ENCODE measurements around the gene RGL2. TPM values are rescaled to one million over a fixed set of nuclear protein-coding genes. Genes with fewer than 3 reads are reported as not detected.
A peak's percentile ranks its signal among the peaks of the same experiment; 100 is the strongest.

Gene RGL2
- total RNA-seq, 1 experiment from 2014 or later: 62.4 TPM

DNA sequence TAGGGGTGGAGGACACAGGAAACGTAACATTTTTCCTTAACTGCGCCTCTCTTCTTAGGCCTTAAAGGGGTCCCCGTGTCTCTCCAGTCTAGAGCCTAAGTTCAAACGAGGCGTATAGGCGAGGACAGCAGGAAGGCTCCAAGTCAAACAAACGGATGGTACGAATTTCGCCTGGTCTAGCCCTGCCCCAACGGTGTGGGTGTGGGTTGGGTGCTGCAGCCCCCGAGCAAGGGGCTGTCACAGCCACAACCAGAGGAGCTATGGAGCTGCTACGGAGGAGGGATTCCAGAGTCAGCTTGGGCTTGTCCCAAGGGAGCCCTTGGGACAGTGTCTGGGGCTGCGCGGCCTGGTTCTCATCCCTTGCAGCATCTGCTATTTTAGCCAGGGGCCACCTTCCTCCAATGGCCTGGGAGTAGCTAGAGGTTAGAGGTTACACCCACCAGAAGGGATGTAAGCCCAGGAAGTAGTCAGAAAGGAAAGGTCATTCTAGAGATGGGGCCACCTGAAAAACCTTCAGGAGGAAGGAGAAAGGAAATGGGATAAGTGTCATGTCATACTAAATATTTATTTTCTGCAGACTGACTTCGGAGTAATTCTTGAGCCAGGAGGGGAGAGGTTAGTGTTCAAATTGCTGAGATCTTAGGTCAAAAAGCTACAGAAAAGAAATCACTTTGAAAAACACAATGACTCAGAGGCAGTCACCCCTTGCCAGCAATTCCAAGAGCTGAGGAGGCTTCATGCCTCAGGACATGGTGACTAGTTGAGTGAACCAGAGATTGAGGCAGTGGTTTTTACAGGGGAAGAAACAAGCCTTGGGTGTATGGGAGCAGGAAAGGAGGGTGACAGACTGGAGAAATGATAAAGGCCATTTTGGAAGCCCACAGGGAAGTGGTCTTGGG lies 48.8 kb downstream of the RGL2 start:
- no peak for DNase-seq (ENCODE audit: low spot score)
- in situ Hi-C loops (cut with HindIII; ENCODE audit: low sequenced_read_pairs): no loop called here

DNA sequence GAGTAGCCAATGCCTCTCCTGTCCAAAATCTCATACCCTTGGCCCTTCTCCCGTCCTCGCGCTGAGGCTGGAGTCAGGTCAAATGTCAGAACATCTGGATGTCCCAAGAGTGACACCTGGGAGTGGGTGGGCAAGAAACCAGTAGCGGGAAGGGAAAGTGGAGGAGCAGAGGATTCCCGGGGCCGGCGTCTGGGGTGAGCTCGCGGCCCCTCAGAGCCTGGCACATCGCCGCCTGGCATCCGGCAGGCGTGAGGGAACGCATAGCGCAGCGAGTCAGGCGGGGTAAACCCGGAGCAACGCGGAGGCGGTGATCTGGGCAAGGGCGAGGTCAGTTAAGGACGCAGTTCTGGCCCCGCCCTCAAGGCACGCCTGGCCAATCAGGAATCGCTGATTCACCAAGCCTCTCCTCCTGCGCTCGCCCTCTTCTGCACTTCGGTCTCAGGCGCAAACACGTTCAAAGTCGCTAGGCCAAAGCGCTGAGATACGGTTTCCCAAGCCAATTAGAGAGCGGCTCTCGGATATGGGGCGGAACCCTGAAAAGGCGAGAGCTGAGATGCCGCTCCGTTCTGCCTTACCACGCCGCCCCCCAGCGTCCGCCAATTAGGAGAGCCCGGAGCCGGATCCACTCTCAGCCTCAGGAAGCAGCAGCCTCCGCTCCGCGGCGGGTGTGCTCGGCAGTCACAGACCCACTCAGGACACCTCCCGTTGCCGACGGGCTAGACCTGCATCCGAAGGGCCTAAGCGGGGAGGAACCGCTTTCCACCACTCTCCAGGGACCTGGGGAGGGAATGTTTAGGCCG lies 49.6 kb downstream of the RGL2 start:
- DNase-seq (ENCODE audit: low spot score): peak; percentile 100
- in situ Hi-C loops (cut with HindIII; ENCODE audit: low sequenced_read_pairs): no loop called here

DNA sequence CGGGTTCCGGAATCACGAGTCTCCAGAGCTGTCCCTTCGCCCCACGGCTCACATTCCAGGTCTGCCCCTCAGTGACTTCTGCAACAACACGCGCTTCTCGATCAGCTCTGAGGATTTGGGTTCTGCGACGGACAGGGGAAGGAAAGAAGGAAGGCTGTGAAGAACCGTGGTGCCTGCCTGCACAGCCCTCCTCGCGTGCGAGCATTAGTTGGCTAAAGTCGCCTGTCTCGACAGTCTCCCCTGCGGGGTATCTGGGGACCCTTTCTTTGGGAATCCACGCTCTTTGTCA lies 50.2 kb downstream of the RGL2 start:
- DNase-seq (ENCODE audit: low spot score): no peak
- in situ Hi-C loops (cut with HindIII; ENCODE audit: low sequenced_read_pairs): no loop called here

DNA sequence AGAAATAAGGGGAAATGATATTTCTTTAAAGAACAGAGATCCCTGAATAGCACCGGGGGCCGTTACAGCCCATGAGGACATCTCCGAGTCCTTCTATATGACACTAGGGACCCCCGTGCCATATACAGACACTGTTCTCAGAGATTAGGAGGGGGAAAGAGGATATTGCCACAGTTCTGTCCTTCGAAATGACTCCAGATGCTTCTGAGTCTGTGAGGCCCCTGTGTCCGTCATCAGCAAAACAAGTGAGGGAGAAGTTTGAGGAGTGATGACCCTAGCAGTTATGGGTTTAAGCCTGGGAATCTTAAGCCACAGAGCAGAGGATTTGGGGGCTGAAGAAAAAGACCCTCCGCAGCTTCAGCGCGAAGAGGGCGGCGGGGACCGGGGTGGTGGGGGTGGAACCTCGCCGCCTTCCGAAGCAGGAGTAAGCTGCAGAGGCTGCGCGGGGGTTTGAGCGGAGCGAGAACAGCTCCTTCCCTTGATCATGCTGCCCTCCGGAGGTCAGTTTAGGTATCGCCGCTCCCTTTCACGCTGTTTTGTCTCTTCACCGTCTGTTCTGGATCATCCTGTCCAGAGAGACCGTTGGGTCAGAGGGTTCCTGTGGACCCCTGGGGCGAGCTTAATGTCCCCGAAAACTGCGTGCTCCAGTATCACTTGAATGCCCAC lies 50.6 kb downstream of the RGL2 start:
- peak; percentile 91 for DNase-seq (ENCODE audit: low spot score)
- in situ Hi-C loops (cut with HindIII; ENCODE audit: low sequenced_read_pairs): no loop called here

DNA sequence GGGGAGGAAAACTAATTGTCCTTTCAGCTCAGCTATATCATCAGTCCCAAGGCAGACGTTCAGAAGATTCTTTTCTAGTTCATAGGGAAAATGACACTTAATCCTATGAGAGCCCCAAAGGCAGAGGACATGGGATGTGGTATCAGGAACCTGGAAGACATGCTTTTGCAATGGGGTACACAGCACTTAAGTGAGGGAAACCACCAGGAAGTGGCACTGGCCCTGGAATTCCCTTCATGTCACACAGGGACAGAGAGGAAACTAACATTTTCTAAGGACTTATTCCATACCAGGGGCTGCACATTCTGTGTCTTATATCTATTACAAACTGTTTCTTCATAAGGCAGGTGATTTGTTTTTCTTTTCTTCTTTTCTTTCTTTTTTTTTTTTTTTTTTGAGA lies 55.3 kb downstream of the RGL2 start:
- in situ Hi-C loops (cut with HindIII; ENCODE audit: low sequenced_read_pairs): no loop called here
- DNase-seq (ENCODE audit: low spot score): no peak

DNA sequence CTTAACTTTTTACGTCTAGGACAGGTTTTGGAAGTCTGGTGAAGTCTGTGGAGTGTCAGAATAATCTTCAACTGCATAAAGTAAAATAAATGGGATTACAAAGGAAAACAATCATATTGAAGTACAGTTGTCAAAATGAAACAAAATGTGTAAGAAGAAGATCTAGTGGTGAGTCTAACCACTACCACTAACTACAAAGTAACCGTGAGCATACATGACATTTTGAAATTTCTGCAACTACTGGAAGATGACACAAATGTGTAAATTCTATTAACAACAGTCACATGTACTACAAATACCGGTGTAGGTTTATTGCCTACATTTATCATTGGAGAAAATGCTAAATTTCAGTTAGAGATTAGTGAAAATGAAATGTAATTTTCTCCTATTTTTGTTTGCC lies 56.8 kb downstream of the RGL2 start:
- DNase-seq (ENCODE audit: low spot score): no peak
- in situ Hi-C loops (cut with HindIII; ENCODE audit: low sequenced_read_pairs): no loop called here

Other genes starting within 250 kb of the RGL2 start
- not detected in 2 replicates for gene HLA-DPA1, start 225.3 kb downstream of the RGL2 start, total RNA-seq (2014; rRNA removed; shearing (Covaris generic))
- not detected in 2 replicates for gene HLA-DPB1, start 223.0 kb downstream of the RGL2 start, total RNA-seq (2014; rRNA removed; shearing (Covaris generic))
- gene COL11A2, start 106.5 kb downstream of the RGL2 start, total RNA-seq (2014; rRNA removed; shearing (Covaris generic)): 7.0 and 10.4 TPM in 2 replicates
- gene RXRB, start 98.3 kb downstream of the RGL2 start, total RNA-seq (2014; rRNA removed; shearing (Covaris generic)): 11.5 and 18.8 TPM in 2 replicates
- 102 and 108 TPM in 2 replicates for gene SLC39A7, start 98.1 kb downstream of the RGL2 start, total RNA-seq (2014; rRNA removed; shearing (Covaris generic))
- gene HSD17B8, start 94.3 kb downstream of the RGL2 start, total RNA-seq (2014; rRNA removed; shearing (Covaris generic)): 13.3 and 18.2 TPM in 2 replicates
- gene RING1, start 90.4 kb downstream of the RGL2 start, total RNA-seq (2014; rRNA removed; shearing (Covaris generic)): 51.2 and 53.3 TPM in 2 replicates
- gene VPS52, start 27.1 kb downstream of the RGL2 start, total RNA-seq (2014; rRNA removed; shearing (Covaris generic)): 11.3 and 27.1 TPM in 2 replicates
- gene RPS18, start 26.9 kb downstream of the RGL2 start, total RNA-seq (2014; rRNA removed; shearing (Covaris generic)): 3,510 and 5,097 TPM in 2 replicates
- gene B3GALT4, start 21.8 kb downstream of the RGL2 start, total RNA-seq (2014; rRNA removed; shearing (Covaris generic)): 0.61 and 1.9 TPM in 2 replicates
- 91.6 and 107 TPM in 2 replicates for gene WDR46, start 9.7 kb downstream of the RGL2 start, total RNA-seq (2014; rRNA removed; shearing (Covaris generic))
- 131 and 154 TPM in 2 replicates for gene PFDN6, start 9.3 kb downstream of the RGL2 start, total RNA-seq (2014; rRNA removed; shearing (Covaris generic))
- 29.8 and 32.7 TPM in 2 replicates for gene TAPBP, start 15.1 kb upstream of the RGL2 start, total RNA-seq (2014; rRNA removed; shearing (Covaris generic))
- 12.8 and 17.1 TPM in 2 replicates for gene ZBTB22, start 18.8 kb upstream of the RGL2 start, total RNA-seq (2014; rRNA removed; shearing (Covaris generic))
- 49.3 and 66.2 TPM in 2 replicates for gene DAXX, start 24.0 kb upstream of the RGL2 start, total RNA-seq (2014; rRNA removed; shearing (Covaris generic))
- gene KIFC1, start 92.9 kb upstream of the RGL2 start, total RNA-seq (2014; rRNA removed; shearing (Covaris generic)): 98.5 and 123 TPM in 2 replicates
- 26.0 and 38.0 TPM in 2 replicates for gene PHF1, start 112.1 kb upstream of the RGL2 start, total RNA-seq (2014; rRNA removed; shearing (Covaris generic))
- gene CUTA, start 119.2 kb upstream of the RGL2 start, total RNA-seq (2014; rRNA removed; shearing (Covaris generic)): 304 and 376 TPM in 2 replicates
- gene SYNGAP1, start 121.1 kb upstream of the RGL2 start, total RNA-seq (2014; rRNA removed; shearing (Covaris generic)): 4.0 and 7.4 TPM in 2 replicates
- 20.0 and 25.1 TPM in 2 replicates for gene ZBTB9, start 155.6 kb upstream of the RGL2 start, total RNA-seq (2014; rRNA removed; shearing (Covaris generic))

Measured in G401 (cell line).